Fibroblast of skin of left quadriceps (primary cell): ENCODE measurements around the gene RPS28.
"Not testable (repeated sequence)": the region's sequence is repeated elsewhere in the genome, so short reads cannot be mapped to it uniquely, and the experiment has no call there.

Experiments used
- DNase-seq, 2 experiments: peaks; one replicate each; pipeline ENCODE4 v3.0.0-alpha.2; 2013; ENCODE audit warnings: low read depth in 2 of 2

Gene RPS28

GRCh38 chr19:8321067-8321985, at the start of gene RPS28, which contains the start of gene NDUFA7:
Gene RPS28, plus strand, starts transcription at chr19:8321496. Its CDS starts 35 bp downstream, at chr19:8321531.
Gene NDUFA7, minus strand, starts transcription at chr19:8321375. Its CDS starts 17 bp downstream, at chr19:8321358.
- DNase-seq: peak; percentile 90 to 91

GRCh38 chr19:8276508-8276907, 44.8 kb upstream of the RPS28 start:
- DNase-seq: not testable (repeated sequence)

GRCh38 chr19:8291337-8291736, 30.0 kb upstream of the RPS28 start:
- not testable (repeated sequence) for DNase-seq

- DNase-seq: no peak
Observed at GRCh38 chr19:8302357-8302691, 19.0 kb upstream of the RPS28 start.

DNA sequence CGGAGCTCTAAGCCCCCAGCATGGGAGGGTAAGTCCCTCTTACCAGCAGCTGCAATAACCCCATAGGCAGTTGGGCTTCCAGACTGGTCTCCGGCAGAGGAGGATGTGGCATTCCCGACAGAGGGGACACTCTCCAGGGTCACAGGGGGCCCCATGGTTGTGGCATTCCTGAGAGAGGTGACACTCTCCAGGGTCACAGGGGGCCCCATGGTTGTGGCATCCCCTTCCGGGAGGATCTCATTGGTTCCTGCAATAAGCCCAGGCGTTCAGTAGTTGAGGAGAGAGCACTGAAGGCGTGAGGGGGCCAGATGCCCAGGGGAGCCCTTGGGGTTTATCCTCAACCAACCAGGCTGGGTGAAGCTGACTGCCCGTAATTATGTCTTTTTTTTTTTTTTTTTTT, 18.6 kb upstream of the RPS28 start:
- no peak for DNase-seq

GRCh38 chr19:8304841-8305621, 16.3 kb upstream of the RPS28 start:
- DNase-seq: no peak

DNA sequence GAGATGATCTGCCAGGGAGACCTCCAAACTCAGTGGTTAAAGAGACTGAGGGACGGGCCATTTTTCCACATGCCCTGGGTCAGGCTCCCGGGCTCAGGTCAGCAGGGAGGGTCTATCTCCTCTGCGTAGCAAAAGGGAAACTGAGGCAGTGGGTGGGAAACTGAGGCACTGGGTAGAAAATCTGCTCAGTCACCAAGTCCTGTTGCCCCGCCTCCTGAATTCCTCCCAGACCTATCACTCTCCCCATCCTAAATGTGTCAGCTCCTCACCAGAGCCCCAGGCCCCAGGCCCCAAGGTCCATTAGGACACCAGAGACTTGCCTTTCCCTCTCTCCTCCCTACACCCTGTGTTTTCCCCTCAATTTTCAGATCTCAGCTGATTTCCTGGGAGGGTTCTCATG, 15.5 kb upstream of the RPS28 start:
- DNase-seq: no peak

- DNase-seq: no peak
Observed at GRCh38 chr19:8306235-8307054, 14.9 kb upstream of the RPS28 start.

- no peak for DNase-seq
Observed at GRCh38 chr19:8307400-8307964, 13.8 kb upstream of the RPS28 start.

DNA sequence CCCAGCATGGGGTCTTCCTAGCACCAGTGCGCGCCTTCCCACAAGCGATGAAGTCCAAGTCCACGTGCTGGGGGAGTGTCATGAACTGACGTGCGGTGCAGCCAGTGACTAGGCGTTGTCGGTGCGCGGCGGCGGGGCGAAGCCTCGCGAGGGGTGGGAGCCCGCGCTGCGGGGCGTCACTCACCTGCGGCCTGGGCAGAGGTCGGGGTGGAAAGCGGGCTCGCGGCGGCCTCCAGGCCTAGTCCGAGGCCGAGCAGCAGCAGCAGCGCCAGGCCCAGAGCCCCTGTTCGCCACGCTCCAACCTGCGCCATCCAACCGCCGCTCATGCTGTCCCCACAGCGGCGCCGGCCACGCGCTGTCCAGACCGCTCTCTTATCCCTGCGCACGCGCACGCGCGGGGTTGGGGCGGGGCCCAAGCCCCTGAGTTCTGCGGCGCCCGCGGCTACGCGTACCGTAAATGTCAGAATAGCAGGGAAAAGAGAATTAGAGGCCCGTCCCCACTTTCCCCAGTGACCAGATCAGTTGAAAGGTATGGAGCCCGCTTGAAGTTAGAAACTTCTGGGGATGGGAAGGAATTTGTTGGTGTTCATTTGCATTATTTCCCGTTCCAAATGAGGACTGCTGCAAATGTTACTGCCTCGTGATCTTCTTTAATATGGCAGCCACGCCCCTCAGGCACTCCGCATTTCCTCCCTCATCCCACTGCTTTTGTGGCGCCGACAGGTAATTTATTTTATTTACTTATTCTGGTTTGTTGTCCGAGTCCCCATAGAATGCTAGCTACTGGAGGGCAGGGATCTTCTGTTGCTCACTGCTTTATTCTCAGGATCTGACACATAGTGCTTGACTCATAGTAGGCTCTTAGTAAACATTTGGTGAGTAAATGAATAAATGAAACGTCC, 13.1 kb upstream of the RPS28 start, which contains the start of gene CD320:
TSS of gene CD320 (minus strand) at position 394 of the 902 bp plus-strand sequence. CDS start at position 326, 68 bp downstream.
- DNase-seq: peak; percentile 74 to 77

GRCh38 chr19:8308891-8309291, 12.4 kb upstream of the RPS28 start:
- DNase-seq: no peak

GRCh38 chr19:8310342-8311055, 10.8 kb upstream of the RPS28 start:
- no peak for DNase-seq

GRCh38 chr19:8311461-8312260, 9.6 kb upstream of the RPS28 start:
- no peak for DNase-seq

DNA sequence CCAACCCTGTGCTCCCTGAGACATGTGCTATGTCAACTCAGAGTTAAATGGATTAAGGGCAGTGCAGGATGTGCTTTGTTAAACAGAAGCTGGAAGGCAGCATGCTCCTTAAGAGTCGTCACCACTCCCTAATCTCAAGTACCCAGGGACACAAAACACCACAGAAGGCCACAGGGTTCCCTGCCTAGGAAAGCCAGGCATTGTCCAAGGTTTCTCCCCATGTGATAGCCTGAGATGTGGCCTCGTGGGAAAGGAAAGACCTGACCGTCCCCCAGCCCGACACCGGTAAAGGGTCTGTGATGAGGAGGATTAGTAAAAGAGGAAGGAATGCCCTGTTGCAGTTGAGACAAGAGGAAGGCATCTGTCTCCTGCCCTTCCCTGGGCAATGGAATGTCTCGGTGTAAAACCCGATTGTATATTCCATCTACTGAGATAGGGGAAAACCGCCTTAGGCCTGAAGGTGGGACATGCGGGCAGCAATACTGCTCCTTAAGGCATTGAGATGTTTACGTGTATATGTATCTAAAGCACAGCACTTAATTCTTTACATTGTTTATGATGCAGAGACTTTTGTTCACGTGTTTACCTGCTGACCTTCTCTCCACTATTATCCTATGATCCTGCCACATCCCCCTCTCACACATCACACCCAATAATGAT, 6.2 kb upstream of the RPS28 start:
- DNase-seq: not testable (repeated sequence)

- no peak for DNase-seq
Observed at GRCh38 chr19:8316351-8317125, 4.8 kb upstream of the RPS28 start.

DNA sequence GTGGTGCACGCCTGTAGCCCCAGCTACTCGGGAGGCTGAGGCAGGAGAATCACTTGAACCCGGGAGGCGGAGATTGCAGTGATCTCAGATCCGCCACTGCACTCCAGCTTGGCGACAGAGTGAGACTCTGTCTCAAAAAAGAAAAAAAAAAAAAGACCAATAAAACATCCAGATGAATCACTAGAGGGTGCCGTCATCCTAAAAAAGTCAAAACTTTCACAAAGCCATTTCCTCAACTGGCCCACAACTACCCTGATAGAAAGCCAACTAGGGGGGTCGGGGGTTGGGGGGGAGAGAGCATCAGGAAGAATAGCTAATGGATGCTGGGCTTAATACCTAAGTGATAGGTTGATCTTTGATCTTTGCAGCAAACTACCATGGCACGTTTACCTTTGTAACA, 2.5 kb upstream of the RPS28 start:
- not testable (repeated sequence) for DNase-seq

- DNase-seq: no peak
Observed at GRCh38 chr19:8319807-8320520, 1.3 kb upstream of the RPS28 start.
